Activated naive CD8-positive, alpha-beta T cell (primary cell): ENCODE measurements around the gene YPEL2.

Experiments used
- H3K27ac Mint-ChIP-seq: one replicate; pipeline ENCODE4 v1.8.0; 2021; ENCODE audit warnings: mixed read lengths
- H3K27me3 Mint-ChIP-seq: one replicate; pipeline ENCODE4 v1.8.0; 2021; ENCODE audit warnings: mixed read lengths
- H3K36me3 Mint-ChIP-seq: one replicate; pipeline ENCODE4 v1.8.0; 2021; ENCODE audit warnings: mixed read lengths
- H3K4me1 Mint-ChIP-seq: one replicate; pipeline ENCODE4 v1.8.0; 2021; ENCODE audit warnings: low read depth, mixed read lengths
- H3K4me3 Mint-ChIP-seq: one replicate; pipeline ENCODE4 v1.8.0; 2021; ENCODE audit warnings: mild to moderate bottlenecking, mixed read lengths
- H3K9me3 Mint-ChIP-seq: one replicate; pipeline ENCODE4 v1.8.0; 2021; ENCODE audit warnings: low read depth, mixed read lengths

YPEL2 gene

DNA sequence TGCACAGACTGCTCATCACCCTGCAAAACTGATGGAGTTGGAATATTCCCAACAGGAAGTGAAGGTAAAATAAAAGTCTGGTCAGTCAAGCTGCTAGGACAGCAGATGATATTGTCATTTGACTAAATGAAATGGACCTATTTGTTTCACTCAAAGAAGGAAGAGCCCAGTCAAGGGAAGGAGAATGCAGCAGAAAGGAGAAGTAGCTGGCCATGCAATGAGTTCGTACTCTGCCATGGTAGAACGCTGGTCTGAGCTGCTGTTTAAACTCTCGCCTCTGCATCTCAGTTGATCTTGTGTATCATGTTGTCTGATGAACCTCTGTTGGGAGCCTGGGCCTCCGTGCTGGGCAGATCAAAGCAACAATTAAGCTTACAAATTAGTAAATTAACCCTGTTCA, 15.6 kb upstream of the YPEL2 start:
- Mint-ChIP-seq H3K27me3 (no peaks in the 10 kb centered on the region), H3K4me3 (no peak overlapping the region), H3K27ac (no peak overlapping the region), H3K36me3 (no peaks in the 10 kb centered on the region), H3K9me3 (no peaks in the 10 kb centered on the region), H3K4me1 (peaks cover 3% of the 10 kb centered on the region)

- peak overlapping the region; percentile 43 for H3K4me3 Mint-ChIP-seq
- H3K27me3 Mint-ChIP-seq, result no peaks in the 10 kb centered on the region
- no peaks in the 10 kb centered on the region for H3K9me3 Mint-ChIP-seq
- no peaks in the 10 kb centered on the region for H3K36me3 Mint-ChIP-seq
- peak overlapping the region; percentile 91 for H3K27ac Mint-ChIP-seq
- peaks cover 41% of the 10 kb centered on the region for H3K4me1 Mint-ChIP-seq
These were observed 4.1 kb upstream of the YPEL2 start for GRCh38 chr17:59327121-59327980.

DNA sequence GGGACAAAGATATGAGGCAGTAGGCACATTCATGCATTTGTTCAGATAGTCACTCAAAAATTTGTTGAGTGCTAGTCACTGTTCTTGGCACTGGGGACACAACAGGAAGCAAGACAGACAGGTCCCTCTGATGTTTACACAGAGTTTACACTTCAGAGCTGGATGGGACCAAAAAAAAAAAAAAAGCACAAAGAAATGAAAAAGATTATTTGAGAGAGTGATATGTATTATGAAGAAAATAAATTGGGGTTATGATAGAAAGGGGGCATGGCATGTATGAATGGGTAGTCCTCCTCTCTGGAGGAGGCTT, 3.5 kb upstream of the YPEL2 start:
- H3K9me3 Mint-ChIP-seq, result no peaks in the 10 kb centered on the region
- peaks cover 46% of the 10 kb centered on the region for H3K4me1 Mint-ChIP-seq
- H3K27me3 Mint-ChIP-seq, result no peaks in the 10 kb centered on the region
- H3K36me3 Mint-ChIP-seq, result no peaks in the 10 kb centered on the region
- H3K27ac Mint-ChIP-seq, result peak overlapping the region; percentile 91
- H3K4me3 Mint-ChIP-seq, result peak overlapping the region; percentile 43

GRCh38 chr17:59328601-59329000, 2.9 kb upstream of the YPEL2 start:
- H3K27ac Mint-ChIP-seq, result peak overlapping the region; percentile 56
- H3K4me1 Mint-ChIP-seq, result peaks cover 52% of the 10 kb centered on the region
- H3K36me3 Mint-ChIP-seq, result no peaks in the 10 kb centered on the region
- H3K4me3 Mint-ChIP-seq, result peak overlapping the region; percentile 4
- H3K27me3 Mint-ChIP-seq, result no peaks in the 10 kb centered on the region
- H3K9me3 Mint-ChIP-seq, result no peaks in the 10 kb centered on the region

DNA sequence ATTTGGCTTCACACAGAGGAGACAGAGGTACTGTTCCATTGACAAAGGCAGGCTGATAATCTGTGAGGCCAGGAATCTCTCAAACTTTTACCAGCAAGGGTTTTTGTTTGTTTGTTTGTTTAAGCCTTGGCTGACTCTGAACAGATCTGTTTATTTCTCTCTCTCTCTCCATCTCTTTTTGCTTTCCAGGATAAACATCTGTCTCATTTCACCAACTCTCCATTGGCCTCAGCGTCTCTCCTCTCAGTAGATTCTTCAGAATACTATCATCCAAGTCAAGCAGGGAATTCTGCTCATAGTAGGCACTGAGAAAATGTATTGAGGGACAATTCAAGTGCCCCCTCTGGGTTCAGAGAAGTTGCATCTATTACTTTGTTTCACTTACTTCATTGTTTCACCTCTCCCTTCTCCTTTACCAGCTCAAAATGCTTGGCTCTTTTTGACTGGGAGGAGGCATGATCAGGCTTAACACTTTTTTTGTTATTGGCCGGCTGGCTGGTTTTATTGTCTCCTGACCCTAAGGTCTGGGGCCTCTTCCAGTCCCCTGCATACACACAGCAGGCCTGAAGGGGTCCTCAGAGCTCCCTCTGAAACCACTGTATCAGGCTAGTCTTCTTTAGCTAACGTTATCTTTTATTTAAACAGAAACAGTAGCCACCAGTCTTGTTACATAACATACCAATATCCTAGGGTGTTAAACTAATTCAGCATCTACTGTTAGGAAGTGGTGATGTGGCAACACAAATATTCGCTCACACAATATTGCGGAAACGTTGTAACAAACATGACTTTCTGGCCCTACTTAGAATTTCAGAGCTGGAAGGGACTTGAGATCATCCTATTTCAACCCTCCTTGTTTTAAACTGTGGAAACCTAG, 2.0 kb upstream of the YPEL2 start:
- Mint-ChIP-seq H3K27ac (peak overlapping the region; percentile 85), H3K9me3 (no peaks in the 10 kb centered on the region), H3K27me3 (no peaks in the 10 kb centered on the region), H3K4me1 (peaks cover 59% of the 10 kb centered on the region), H3K4me3 (peak overlapping the region; percentile 76), H3K36me3 (no peaks in the 10 kb centered on the region)

DNA sequence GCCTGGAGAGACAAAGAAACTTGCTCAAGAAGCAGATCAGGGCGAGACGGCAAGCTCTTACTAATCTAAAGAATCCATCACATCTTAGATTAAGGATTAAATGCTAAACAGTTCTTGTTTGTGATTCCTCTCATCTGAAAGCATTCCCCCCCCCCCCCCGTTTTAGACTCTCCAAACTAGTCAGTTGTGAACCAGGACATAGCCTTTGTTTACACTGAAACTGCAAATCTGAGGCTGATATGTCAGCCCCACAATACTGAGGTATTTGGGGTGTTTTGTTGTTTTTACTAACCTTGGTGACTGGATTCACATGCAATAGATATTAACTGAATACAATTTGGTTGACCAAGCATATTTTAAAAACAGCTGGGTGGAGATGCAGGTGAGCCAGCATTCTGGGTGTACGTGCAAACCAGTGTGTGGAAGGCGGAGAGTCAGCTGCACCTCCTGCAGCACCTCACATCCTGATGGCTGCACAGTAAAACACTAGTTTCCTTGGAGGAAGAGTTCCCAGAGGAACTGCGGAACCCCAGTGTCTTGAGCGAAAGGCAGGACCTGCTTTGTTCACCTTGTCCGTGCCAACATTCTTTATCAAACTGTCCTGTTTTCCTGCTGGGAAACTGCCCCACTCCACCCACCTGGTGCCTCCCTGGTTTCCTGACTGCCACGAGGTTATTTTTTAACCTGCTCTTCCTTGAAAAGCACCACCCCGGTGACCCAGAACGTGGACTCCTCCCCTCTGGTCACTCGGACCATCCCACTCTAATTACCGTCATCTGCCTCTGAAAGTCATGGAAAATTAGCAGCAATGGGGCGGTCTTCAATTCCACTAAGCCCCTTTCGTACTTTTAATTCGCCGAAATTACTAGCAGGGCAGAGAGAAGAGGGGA, 1.2 kb upstream of the YPEL2 start:
- H3K9me3 Mint-ChIP-seq, result no peaks in the 10 kb centered on the region
- H3K27ac Mint-ChIP-seq, result peak overlapping the region; percentile 85
- H3K4me1 Mint-ChIP-seq, result peaks cover 68% of the 10 kb centered on the region
- no peaks in the 10 kb centered on the region for H3K27me3 Mint-ChIP-seq
- H3K36me3 Mint-ChIP-seq, result no peaks in the 10 kb centered on the region
- peak overlapping the region; percentile 76 for H3K4me3 Mint-ChIP-seq

DNA sequence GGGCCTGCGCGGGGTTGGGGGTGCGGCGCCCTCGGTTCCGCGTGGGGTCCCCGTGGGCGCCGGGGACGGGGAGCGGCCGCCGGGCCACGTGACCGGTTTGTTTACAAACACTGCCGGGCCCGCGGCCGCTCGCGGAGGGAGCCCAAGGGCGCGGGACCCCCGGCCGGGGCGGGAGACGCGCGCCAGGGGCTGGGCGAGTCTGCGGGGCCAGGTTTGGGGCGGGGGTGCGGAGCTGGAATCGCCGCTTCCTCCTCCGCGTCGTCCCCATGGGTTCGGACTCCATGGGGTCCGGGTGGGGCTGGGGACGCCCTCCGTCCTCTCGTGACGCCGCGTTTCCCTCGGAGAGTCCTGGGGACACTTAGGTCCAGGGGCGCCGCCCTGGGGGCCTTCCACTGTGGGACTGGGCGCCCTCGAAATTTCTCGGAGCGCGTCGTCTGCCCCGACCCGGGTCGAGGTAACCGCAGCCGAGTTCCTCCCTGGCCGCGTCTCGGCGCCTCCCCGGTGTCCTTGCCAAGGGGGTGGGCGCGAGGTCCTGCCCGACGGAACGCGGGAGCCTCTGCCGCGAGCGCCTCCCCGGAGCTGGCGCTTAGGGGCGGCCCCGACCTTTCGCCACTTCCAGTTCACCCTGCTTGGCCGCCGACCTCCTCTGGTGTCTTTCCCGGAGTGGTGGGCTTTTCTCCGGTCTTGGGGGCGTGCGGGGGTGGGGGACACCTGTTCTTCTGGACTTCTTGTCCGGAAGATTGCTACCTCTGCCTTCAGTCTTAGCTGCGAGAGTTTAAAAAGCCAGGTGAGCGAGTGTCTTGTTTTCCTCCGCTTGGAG, 684 bp downstream of the YPEL2 start:
- peak overlapping the region; percentile 88 for H3K27ac Mint-ChIP-seq
- peaks cover 78% of the 10 kb centered on the region for H3K4me1 Mint-ChIP-seq
- H3K9me3 Mint-ChIP-seq, result no peaks in the 10 kb centered on the region
- no peaks in the 10 kb centered on the region for H3K27me3 Mint-ChIP-seq
- peak overlapping the region; percentile 93 for H3K4me3 Mint-ChIP-seq
- H3K36me3 Mint-ChIP-seq, result no peaks in the 10 kb centered on the region

- Mint-ChIP-seq H3K36me3 (no peaks in the 10 kb centered on the region), H3K4me3 (peak overlapping the region; percentile 93), H3K9me3 (no peaks in the 10 kb centered on the region), H3K4me1 (peaks cover 75% of the 10 kb centered on the region), H3K27ac (peak overlapping the region; percentile 88), H3K27me3 (no peaks in the 10 kb centered on the region)
These were observed 1.4 kb downstream of the YPEL2 start for GRCh38 chr17:59332749-59333377.

GRCh38 chr17:59333836-59334235, 2.4 kb downstream of the YPEL2 start:
- Mint-ChIP-seq H3K27ac (peak overlapping the region; percentile 2), H3K4me3 (peak overlapping the region; percentile 93), H3K4me1 (peaks cover 74% of the 10 kb centered on the region), H3K9me3 (no peaks in the 10 kb centered on the region), H3K27me3 (no peaks in the 10 kb centered on the region), H3K36me3 (peaks cover 3% of the 10 kb centered on the region)

GRCh38 chr17:59335685-59336084, 4.2 kb downstream of the YPEL2 start:
- H3K4me3 Mint-ChIP-seq, result no peak overlapping the region
- H3K9me3 Mint-ChIP-seq, result no peaks in the 10 kb centered on the region
- peaks cover 3% of the 10 kb centered on the region for H3K36me3 Mint-ChIP-seq
- H3K4me1 Mint-ChIP-seq, result peaks cover 64% of the 10 kb centered on the region
- H3K27me3 Mint-ChIP-seq, result no peaks in the 10 kb centered on the region
- peak overlapping the region; percentile 62 for H3K27ac Mint-ChIP-seq

- H3K4me3 Mint-ChIP-seq, result no peak overlapping the region
- H3K27me3 Mint-ChIP-seq, result no peaks in the 10 kb centered on the region
- H3K27ac Mint-ChIP-seq, result peak overlapping the region; percentile 11
- H3K9me3 Mint-ChIP-seq, result no peaks in the 10 kb centered on the region
- peaks cover 3% of the 10 kb centered on the region for H3K36me3 Mint-ChIP-seq
- peaks cover 72% of the 10 kb centered on the region for H3K4me1 Mint-ChIP-seq
These were observed 6.4 kb downstream of the YPEL2 start for GRCh38 chr17:59337741-59338299.

DNA sequence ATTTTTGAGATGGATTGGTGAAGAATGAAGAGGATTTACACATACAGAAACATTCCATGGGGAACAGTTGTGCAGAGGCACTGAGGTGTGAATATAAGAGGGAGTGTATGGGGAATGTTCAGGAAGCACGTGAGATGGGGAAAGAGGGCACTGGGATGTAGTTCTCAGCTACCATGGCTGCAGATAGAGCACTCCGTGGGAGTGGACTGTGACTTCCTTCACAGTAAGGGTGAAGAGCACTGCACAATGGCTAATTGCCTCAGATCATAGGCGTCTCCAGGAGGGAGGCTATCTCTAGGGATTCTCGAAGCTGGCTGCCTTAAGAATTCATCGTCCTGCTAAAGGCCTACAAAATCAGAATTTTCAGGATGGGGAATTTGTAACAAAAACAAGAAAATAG, 7.0 kb downstream of the YPEL2 start:
- Mint-ChIP-seq H3K36me3 (peaks cover 3% of the 10 kb centered on the region), H3K27ac (peak overlapping the region; percentile 1), H3K4me3 (no peak overlapping the region), H3K4me1 (peaks cover 72% of the 10 kb centered on the region), H3K27me3 (no peaks in the 10 kb centered on the region), H3K9me3 (no peaks in the 10 kb centered on the region)

DNA sequence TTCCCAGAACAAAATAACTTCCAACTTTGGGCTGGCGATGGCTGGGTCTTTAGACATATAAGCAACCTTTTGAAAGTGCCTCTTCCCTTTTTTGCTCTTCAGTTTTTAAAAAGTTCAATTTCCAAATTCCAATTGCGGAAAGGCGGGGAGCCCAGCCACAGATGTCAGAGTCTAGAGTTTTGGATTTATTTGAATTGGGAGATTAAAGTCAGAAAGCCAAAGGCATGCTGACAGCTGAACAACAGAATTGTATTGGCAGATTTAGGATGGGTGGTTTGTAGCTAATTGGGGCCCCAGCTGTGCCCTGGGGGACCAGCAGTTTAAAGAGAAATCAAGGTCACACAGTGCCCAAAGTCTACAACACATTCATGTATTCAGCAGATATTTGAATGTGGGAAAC, 10.5 kb downstream of the YPEL2 start:
- H3K9me3 Mint-ChIP-seq, result no peaks in the 10 kb centered on the region
- no peak overlapping the region for H3K27ac Mint-ChIP-seq

More for the DNA sequence above, 10.5 kb downstream of the YPEL2 start:
- H3K4me1 Mint-ChIP-seq, result peaks cover 70% of the 10 kb centered on the region
- H3K27me3 Mint-ChIP-seq, result no peaks in the 10 kb centered on the region
- H3K4me3 Mint-ChIP-seq, result no peak overlapping the region
- peaks cover 7% of the 10 kb centered on the region for H3K36me3 Mint-ChIP-seq
